ENCODE results near the gene PDLIM1. TPM values are rescaled to one million over a fixed set of nuclear protein-coding genes. Genes with fewer than 3 reads are reported as not detected.

The PDLIM1 gene
- total RNA-seq, 1 donor from 2014 or later, result 117 TPM

DNA sequence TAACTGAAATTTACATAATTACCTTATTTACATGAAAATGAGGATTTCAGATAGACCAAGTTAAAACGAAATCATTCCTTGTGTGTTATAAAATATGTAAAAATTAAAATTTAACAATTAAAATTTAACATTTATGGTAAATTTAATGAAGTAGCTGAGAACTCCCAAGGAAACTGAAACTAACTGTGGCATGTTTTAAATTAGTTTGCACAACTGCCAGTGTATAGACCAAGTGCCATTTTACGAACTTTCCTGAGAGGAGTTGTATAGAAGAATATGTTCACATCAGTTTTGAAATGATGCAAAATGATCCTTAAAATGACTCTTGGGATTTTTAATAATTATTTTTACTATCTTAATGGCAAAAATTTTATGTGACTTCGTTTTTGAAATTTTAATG, 23.6 kb downstream of the PDLIM1 start:
- no peak for DNase-seq (ENCODE audit: low read depth)
- no peak for TF ChIP-seq CTCF (conservative IDR thresholded peaks at IDR 0.05; ENCODE audit: low read depth, low read length)
- no peak overlapping the region for H3K4me3 ChIP-seq (ENCODE audit: low read depth, low read length)

DNA sequence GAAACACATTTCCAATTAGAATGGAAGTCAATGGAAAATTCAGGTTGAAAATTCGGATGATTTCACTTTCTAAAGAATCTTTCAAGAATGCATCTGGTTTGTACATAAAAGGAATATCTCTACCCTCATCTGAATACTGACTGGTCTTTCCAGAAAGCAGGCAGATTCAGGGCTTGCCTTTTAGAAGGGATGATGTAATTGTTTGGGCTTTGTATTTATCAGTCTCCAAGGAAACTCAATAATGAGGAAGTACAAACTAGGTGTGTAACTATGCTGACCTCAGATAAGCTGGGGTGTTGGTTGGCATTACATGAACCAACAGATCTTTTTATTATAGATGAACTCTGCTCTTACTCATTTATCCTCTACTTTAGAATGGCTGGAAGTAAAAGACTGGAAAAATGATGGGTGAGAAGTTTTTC, 24.1 kb downstream of the PDLIM1 start:
- H3K4me3 ChIP-seq (ENCODE audit: low read depth, low read length), result no peak overlapping the region
- TF ChIP-seq CTCF (conservative IDR thresholded peaks at IDR 0.05; ENCODE audit: low read depth, low read length), result no peak
- peak; percentile 96 for DNase-seq (ENCODE audit: low read depth)

DNA sequence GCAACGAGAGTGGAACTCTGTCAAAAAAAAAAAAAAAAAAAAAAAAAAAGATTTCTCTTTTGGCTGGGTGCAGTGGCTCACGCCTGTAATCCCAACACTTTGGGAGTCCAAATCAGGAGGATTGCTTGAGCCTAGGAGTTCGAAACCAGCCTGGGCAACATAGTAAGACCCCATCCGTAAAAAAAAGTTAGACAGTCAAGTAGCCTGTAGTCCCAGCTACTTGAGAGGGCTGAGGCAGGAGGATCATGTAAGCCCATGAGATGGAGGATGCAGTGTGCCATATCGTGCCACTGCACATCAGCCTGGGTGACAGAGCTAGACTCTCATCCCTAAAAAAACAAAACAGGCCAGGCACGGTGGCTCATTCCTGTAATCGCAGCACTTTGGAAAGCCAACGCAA, 25.2 kb downstream of the PDLIM1 start:
- no peak for DNase-seq (ENCODE audit: low read depth)
- no peak for TF ChIP-seq CTCF (conservative IDR thresholded peaks at IDR 0.05; ENCODE audit: low read depth, low read length)
- no peak overlapping the region for H3K4me3 ChIP-seq (ENCODE audit: low read depth, low read length)

DNA sequence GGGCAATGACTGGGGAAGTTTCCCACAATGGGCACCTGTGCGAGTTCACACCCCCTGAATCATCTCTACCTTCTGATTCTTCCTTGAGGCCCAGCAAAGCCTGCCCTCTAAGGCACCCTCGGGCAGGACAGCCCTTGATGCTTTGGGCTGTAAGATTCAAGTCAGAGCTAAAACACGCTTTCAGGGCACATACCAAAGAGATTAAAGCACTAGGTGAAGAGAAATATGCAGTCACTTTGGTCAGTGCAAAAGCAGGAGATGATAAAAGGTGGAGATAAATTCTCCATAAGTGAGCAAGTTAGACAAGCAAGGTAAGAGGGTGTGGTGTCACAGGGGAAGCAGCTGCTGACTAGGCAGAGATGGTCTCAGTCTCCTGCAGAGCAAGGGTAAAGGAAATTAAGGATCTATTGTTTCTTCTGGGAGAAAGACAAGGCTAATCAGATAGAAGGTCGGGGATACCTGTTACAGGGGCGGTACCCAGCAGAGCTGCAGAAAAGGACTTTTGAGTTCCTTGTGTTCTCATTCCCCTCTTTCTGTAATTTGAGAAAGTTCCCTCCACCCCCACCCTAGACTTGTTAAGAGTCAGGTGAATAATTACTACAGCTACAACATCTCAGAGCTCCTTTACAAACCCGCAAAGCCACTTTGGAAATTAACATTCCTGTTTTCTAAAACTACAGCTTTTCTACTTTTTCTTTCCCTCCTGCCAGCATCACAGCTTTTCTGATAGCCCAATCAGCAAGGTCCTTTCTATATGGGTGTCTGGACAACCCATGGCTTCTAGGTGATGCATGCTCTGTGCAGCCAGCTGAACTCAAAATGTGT, 26.4 kb downstream of the PDLIM1 start:
- H3K4me3 ChIP-seq (ENCODE audit: low read depth, low read length), result no peak overlapping the region
- no peak for DNase-seq (ENCODE audit: low read depth)
- TF ChIP-seq CTCF (conservative IDR thresholded peaks at IDR 0.05; ENCODE audit: low read depth, low read length), result no peak

DNA sequence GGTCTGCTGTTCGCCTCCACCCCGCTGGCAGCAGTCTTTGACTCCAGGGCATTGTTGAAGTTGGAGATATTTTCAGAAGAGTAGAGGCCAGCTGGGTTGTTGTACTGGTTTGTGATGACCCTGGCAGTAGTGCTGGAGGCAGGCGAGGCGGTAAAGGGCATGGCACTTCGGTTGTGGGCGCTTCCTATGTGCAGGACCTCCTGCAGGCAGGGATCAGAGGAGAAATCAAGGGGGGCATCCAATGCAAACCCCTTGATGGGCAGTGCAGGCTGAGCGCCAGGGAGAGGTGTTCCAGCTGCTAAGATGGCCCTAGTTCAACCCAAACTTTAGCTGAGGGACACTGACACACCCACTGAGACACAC, 27.0 kb downstream of the PDLIM1 start:
- DNase-seq (ENCODE audit: low read depth), result no peak
- no peak for TF ChIP-seq CTCF (conservative IDR thresholded peaks at IDR 0.05; ENCODE audit: low read depth, low read length)
- no peak overlapping the region for H3K4me3 ChIP-seq (ENCODE audit: low read depth, low read length)

GRCh38 chr10:95262763-95263518, 27.9 kb downstream of the PDLIM1 start:
- no peak for TF ChIP-seq CTCF (conservative IDR thresholded peaks at IDR 0.05; ENCODE audit: low read depth, low read length)
- H3K4me3 ChIP-seq (ENCODE audit: low read depth, low read length), result no peak overlapping the region
- DNase-seq (ENCODE audit: low read depth), result no peak

All from epithelial cell of proximal tubule (primary cell).